ENCODE data around the gene AJAP1.

The AJAP1 gene

GRCh38 chr1:4770713-4771112, 116.3 kb downstream of the AJAP1 start:
- no peak overlapping the region for H3K27ac ChIP-seq (ENCODE audit: low read length)

GRCh38 chr1:4771267-4771666, 116.9 kb downstream of the AJAP1 start:
- no peak overlapping the region for H3K4me3 ChIP-seq (ENCODE audit: low read depth in 1 of 2, low read length in 2 of 2)
- H3K27ac ChIP-seq (ENCODE audit: low read length): no peak overlapping the region
- no peaks in the 10 kb centered on the region for H3K4me1 ChIP-seq (ENCODE audit: control insufficient read depth in 1 of 2, insufficient read depth in 2 of 2, low read length in 2 of 2)

More at GRCh38 chr1:4770713-4771112, 116.3 kb downstream of the AJAP1 start:
- H3K4me3 ChIP-seq (ENCODE audit: low read depth in 1 of 2, low read length in 2 of 2): no peak overlapping the region
- H3K36me3 ChIP-seq (ENCODE audit: control insufficient read depth in 1 of 2, insufficient read depth in 2 of 2, low read length in 2 of 2): no peaks in the 10 kb centered on the region
- no peaks in the 10 kb centered on the region for H3K9me3 ChIP-seq (ENCODE audit: control insufficient read depth in 1 of 2, low read length in 2 of 2)
- no peaks in the 10 kb centered on the region for H3K27me3 ChIP-seq (ENCODE audit: low read depth, low read length)
- no peaks in the 10 kb centered on the region for H3K4me1 ChIP-seq (ENCODE audit: control insufficient read depth in 1 of 2, insufficient read depth in 2 of 2, low read length in 2 of 2)

GRCh38 chr1:4771721-4772120, 117.3 kb downstream of the AJAP1 start:
- no peak overlapping the region for H3K4me3 ChIP-seq (ENCODE audit: low read depth in 1 of 2, low read length in 2 of 2)
- H3K9me3 ChIP-seq (ENCODE audit: control insufficient read depth in 1 of 2, low read length in 2 of 2): no peaks in the 10 kb centered on the region
- H3K36me3 ChIP-seq (ENCODE audit: control insufficient read depth in 1 of 2, insufficient read depth in 2 of 2, low read length in 2 of 2): no peaks in the 10 kb centered on the region
- H3K27ac ChIP-seq (ENCODE audit: low read length): no peak overlapping the region
- H3K4me1 ChIP-seq (ENCODE audit: control insufficient read depth in 1 of 2, insufficient read depth in 2 of 2, low read length in 2 of 2): no peaks in the 10 kb centered on the region
- no peaks in the 10 kb centered on the region for H3K27me3 ChIP-seq (ENCODE audit: low read depth, low read length)

More at GRCh38 chr1:4771267-4771666, 116.9 kb downstream of the AJAP1 start:
- Histone ChIP-seq H3K27me3 (ENCODE audit: low read depth, low read length) (no peaks in the 10 kb centered on the region), H3K9me3 (ENCODE audit: control insufficient read depth in 1 of 2, low read length in 2 of 2) (no peaks in the 10 kb centered on the region), H3K36me3 (ENCODE audit: control insufficient read depth in 1 of 2, insufficient read depth in 2 of 2, low read length in 2 of 2) (no peaks in the 10 kb centered on the region)

GRCh38 chr1:4772294-4773010, 118.0 kb downstream of the AJAP1 start:
- H3K36me3 ChIP-seq (ENCODE audit: control insufficient read depth in 1 of 2, insufficient read depth in 2 of 2, low read length in 2 of 2): no peaks in the 10 kb centered on the region
- H3K9me3 ChIP-seq (ENCODE audit: control insufficient read depth in 1 of 2, low read length in 2 of 2): no peaks in the 10 kb centered on the region
- no peaks in the 10 kb centered on the region for H3K27me3 ChIP-seq (ENCODE audit: low read depth, low read length)
- no peak overlapping the region for H3K4me3 ChIP-seq (ENCODE audit: low read depth in 1 of 2, low read length in 2 of 2)
- H3K4me1 ChIP-seq (ENCODE audit: control insufficient read depth in 1 of 2, insufficient read depth in 2 of 2, low read length in 2 of 2): no peaks in the 10 kb centered on the region
- no peak overlapping the region for H3K27ac ChIP-seq (ENCODE audit: low read length)

- no peaks in the 10 kb centered on the region for H3K27me3 ChIP-seq (ENCODE audit: low read depth, low read length)
Measured at GRCh38 chr1:4773226-4773625, 118.8 kb downstream of the AJAP1 start.

GRCh38 chr1:4775506-4775905, 121.1 kb downstream of the AJAP1 start:
- no peaks in the 10 kb centered on the region for H3K4me1 ChIP-seq (ENCODE audit: control insufficient read depth in 1 of 2, insufficient read depth in 2 of 2, low read length in 2 of 2)
- H3K27me3 ChIP-seq (ENCODE audit: low read depth, low read length): no peaks in the 10 kb centered on the region
- H3K36me3 ChIP-seq (ENCODE audit: control insufficient read depth in 1 of 2, insufficient read depth in 2 of 2, low read length in 2 of 2): no peaks in the 10 kb centered on the region
- H3K9me3 ChIP-seq (ENCODE audit: control insufficient read depth in 1 of 2, low read length in 2 of 2): no peaks in the 10 kb centered on the region
- H3K4me3 ChIP-seq (ENCODE audit: low read depth in 1 of 2, low read length in 2 of 2): no peak overlapping the region
- no peak overlapping the region for H3K27ac ChIP-seq (ENCODE audit: low read length)

More at GRCh38 chr1:4773226-4773625, 118.8 kb downstream of the AJAP1 start:
- H3K27ac ChIP-seq (ENCODE audit: low read length): no peak overlapping the region
- H3K4me3 ChIP-seq (ENCODE audit: low read depth in 1 of 2, low read length in 2 of 2): no peak overlapping the region
- H3K9me3 ChIP-seq (ENCODE audit: control insufficient read depth in 1 of 2, low read length in 2 of 2): no peaks in the 10 kb centered on the region
- H3K4me1 ChIP-seq (ENCODE audit: control insufficient read depth in 1 of 2, insufficient read depth in 2 of 2, low read length in 2 of 2): no peaks in the 10 kb centered on the region
- H3K36me3 ChIP-seq (ENCODE audit: control insufficient read depth in 1 of 2, insufficient read depth in 2 of 2, low read length in 2 of 2): no peaks in the 10 kb centered on the region

- Histone ChIP-seq H3K4me3 (ENCODE audit: low read depth in 1 of 2, low read length in 2 of 2) (no peak overlapping the region), H3K27me3 (ENCODE audit: low read depth, low read length) (no peaks in the 10 kb centered on the region), H3K4me1 (ENCODE audit: control insufficient read depth in 1 of 2, insufficient read depth in 2 of 2, low read length in 2 of 2) (no peaks in the 10 kb centered on the region), H3K9me3 (ENCODE audit: control insufficient read depth in 1 of 2, low read length in 2 of 2) (no peaks in the 10 kb centered on the region), H3K27ac (ENCODE audit: low read length) (no peak overlapping the region), H3K36me3 (ENCODE audit: control insufficient read depth in 1 of 2, insufficient read depth in 2 of 2, low read length in 2 of 2) (no peaks in the 10 kb centered on the region)
Measured at GRCh38 chr1:4778056-4778455, 123.6 kb downstream of the AJAP1 start.

- no peaks in the 10 kb centered on the region for H3K27me3 ChIP-seq (ENCODE audit: low read depth, low read length)
- H3K9me3 ChIP-seq (ENCODE audit: control insufficient read depth in 1 of 2, low read length in 2 of 2): no peaks in the 10 kb centered on the region
- H3K36me3 ChIP-seq (ENCODE audit: control insufficient read depth in 1 of 2, insufficient read depth in 2 of 2, low read length in 2 of 2): no peaks in the 10 kb centered on the region
- no peak overlapping the region for H3K4me3 ChIP-seq (ENCODE audit: low read depth in 1 of 2, low read length in 2 of 2)
- H3K27ac ChIP-seq (ENCODE audit: low read length): no peak overlapping the region
- H3K4me1 ChIP-seq (ENCODE audit: control insufficient read depth in 1 of 2, insufficient read depth in 2 of 2, low read length in 2 of 2): no peaks in the 10 kb centered on the region
Measured at GRCh38 chr1:4781646-4782045, 127.2 kb downstream of the AJAP1 start.

GRCh38 chr1:4784761-4785160, 130.4 kb downstream of the AJAP1 start:
- H3K36me3 ChIP-seq (ENCODE audit: control insufficient read depth in 1 of 2, insufficient read depth in 2 of 2, low read length in 2 of 2): no peaks in the 10 kb centered on the region
- H3K4me3 ChIP-seq (ENCODE audit: low read depth in 1 of 2, low read length in 2 of 2): no peak overlapping the region
- H3K27ac ChIP-seq (ENCODE audit: low read length): no peak overlapping the region
- H3K27me3 ChIP-seq (ENCODE audit: low read depth, low read length): no peaks in the 10 kb centered on the region
- H3K4me1 ChIP-seq (ENCODE audit: control insufficient read depth in 1 of 2, insufficient read depth in 2 of 2, low read length in 2 of 2): no peaks in the 10 kb centered on the region
- no peaks in the 10 kb centered on the region for H3K9me3 ChIP-seq (ENCODE audit: control insufficient read depth in 1 of 2, low read length in 2 of 2)

GRCh38 chr1:4786055-4786454, 131.6 kb downstream of the AJAP1 start:
- H3K27ac ChIP-seq (ENCODE audit: low read length): no peak overlapping the region
- no peak overlapping the region for H3K4me3 ChIP-seq (ENCODE audit: low read depth in 1 of 2, low read length in 2 of 2)
- H3K9me3 ChIP-seq (ENCODE audit: control insufficient read depth in 1 of 2, low read length in 2 of 2): no peaks in the 10 kb centered on the region
- H3K27me3 ChIP-seq (ENCODE audit: low read depth, low read length): no peaks in the 10 kb centered on the region
- H3K4me1 ChIP-seq (ENCODE audit: control insufficient read depth in 1 of 2, insufficient read depth in 2 of 2, low read length in 2 of 2): no peaks in the 10 kb centered on the region
- H3K36me3 ChIP-seq (ENCODE audit: control insufficient read depth in 1 of 2, insufficient read depth in 2 of 2, low read length in 2 of 2): no peaks in the 10 kb centered on the region

GRCh38 chr1:4787551-4787950, 133.1 kb downstream of the AJAP1 start:
- Histone ChIP-seq H3K4me1 (ENCODE audit: control insufficient read depth in 1 of 2, insufficient read depth in 2 of 2, low read length in 2 of 2) (no peaks in the 10 kb centered on the region), H3K9me3 (ENCODE audit: control insufficient read depth in 1 of 2, low read length in 2 of 2) (no peaks in the 10 kb centered on the region), H3K27me3 (ENCODE audit: low read depth, low read length) (no peaks in the 10 kb centered on the region), H3K36me3 (ENCODE audit: control insufficient read depth in 1 of 2, insufficient read depth in 2 of 2, low read length in 2 of 2) (no peaks in the 10 kb centered on the region), H3K4me3 (ENCODE audit: low read depth in 1 of 2, low read length in 2 of 2) (no peak overlapping the region), H3K27ac (ENCODE audit: low read length) (no peak overlapping the region)

- Histone ChIP-seq H3K36me3 (ENCODE audit: control insufficient read depth in 1 of 2, insufficient read depth in 2 of 2, low read length in 2 of 2) (no peaks in the 10 kb centered on the region), H3K27ac (ENCODE audit: low read length) (no peak overlapping the region), H3K9me3 (ENCODE audit: control insufficient read depth in 1 of 2, low read length in 2 of 2) (no peaks in the 10 kb centered on the region), H3K4me3 (ENCODE audit: low read depth in 1 of 2, low read length in 2 of 2) (no peak overlapping the region), H3K27me3 (ENCODE audit: low read depth, low read length) (no peaks in the 10 kb centered on the region), H3K4me1 (ENCODE audit: control insufficient read depth in 1 of 2, insufficient read depth in 2 of 2, low read length in 2 of 2) (no peaks in the 10 kb centered on the region)
Measured at GRCh38 chr1:4792565-4792964, 138.2 kb downstream of the AJAP1 start.
